ENCODE results near the gene SERPINE3.

DNA sequence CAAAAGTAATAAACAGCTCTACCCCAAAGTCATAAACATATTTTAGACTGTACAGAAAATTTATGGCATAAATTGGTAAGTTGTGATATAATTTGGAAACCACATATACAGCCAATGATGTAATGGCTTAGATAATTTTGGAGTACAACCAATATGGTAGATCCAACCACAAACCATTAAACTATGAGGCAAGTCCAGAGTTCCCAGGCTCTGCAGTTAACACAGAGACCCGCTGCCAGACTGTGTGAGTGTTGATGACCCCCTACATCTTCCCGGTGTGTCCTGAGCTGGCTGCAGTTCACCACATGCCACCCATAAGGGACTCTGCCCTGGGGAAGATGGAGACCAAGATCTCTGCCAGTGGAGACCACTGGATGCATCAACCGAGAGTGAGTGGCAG is 9.9 kb upstream of the SERPINE3 start:
- TF ChIP-seq POLR2A (IDR thresholded peaks at IDR 0.05; ENCODE audit: low read depth, low read length) (no peak), POLR2AphosphoS5 (IDR thresholded peaks at IDR 0.05; ENCODE audit: low read depth, low read length) (no peak), TAF1 (IDR thresholded peaks at IDR 0.05; ENCODE audit: low read depth, low read length) (no peak), SPI1 (IDR thresholded peaks at IDR 0.05; ENCODE audit: low read depth, low read length) (no peak), PAX5 (IDR thresholded peaks at IDR 0.05; ENCODE audit: insufficient read depth, low read length, severe bottlenecking) (no peak), POU2F2 (IDR thresholded peaks at IDR 0.05; ENCODE audit: low read depth, low read length) (no peak)

All from GM12891 (cell line).